GM12878 (cell line): ENCODE results near the gene INSRR. TPM values are rescaled to one million over a fixed set of nuclear protein-coding genes. Genes with fewer than 3 reads are reported as not detected.

Experiments
- CUX1 ChIP-seq: IDR thresholded peaks from 2 replicates; pipeline ENCODE4 v1.6.1; 2012; ENCODE audit warnings: improper control_type of control experiment, low read depth, low read length; ENCODE audit not compliant: insufficient replicate concordance
- KAT2A ChIP-seq: conservative IDR thresholded peaks from 2 replicates; pipeline ENCODE4 v1.6.1; 2011; ENCODE audit warnings: low read depth, low read length; ENCODE audit not compliant: control insufficient read depth
- ZNF687 ChIP-seq: fragments of 450-650 bp; IDR thresholded peaks from 2 replicates; pipeline ENCODE4 v1.6.1; 2017; ENCODE audit warnings: mild to moderate bottlenecking, moderate library complexity
- polyA plus RNA-seq, 11 experiments: library from polyadenylated mRNA; depleted of rRNA in 4 of 11; unstranded in 6 of 11; stranded (reverse) in 5 of 11; fragments of >200 nt; fragmentation: Nextera tagmentation in 4 of 11; fragmentation: Illumina TruSeq in 1 of 11; extraction: Ambion mirVana in 4 of 11; extraction: Trizol in 1 of 11; gene quantifications; 1 replicate in 1 of 11; 2 replicates in 10 of 11; pipeline versions ENCODE4 v1.2.1 to v1.2.3, GENCODE V29; 2011 to 2016; ENCODE audit warnings: inconsistent platforms in 2 of 11, missing spikeins in 2 of 11, low read depth in 1 of 11
- total RNA-seq, 4 experiments: library from RNA; depleted of rRNA in 3 of 4; stranded (reverse); fragments of >200 nt in 3 of 4; fragmentation: Illumina TruSeq in 1 of 4; extraction: Trizol in 1 of 4; gene quantifications; 2 replicates each; pipeline versions ENCODE4 v1.2.1 to v1.2.3, GENCODE V29; 2013 to 2021

The INSRR gene
- total and polyA plus RNA-seq, 10 of the 15 experiments (the other 5 are each of a cell fraction or from before 2014, with no cell fraction given), result 0.01 TPM; not detected in 9

GRCh38 chr1:156863631-156864030 is 4.7 kb upstream of the INSRR start (continued):
- no peak for TF ChIP-seq ZNF687
- no peak for TF ChIP-seq KAT2A
- no peak for TF ChIP-seq CUX1
